ENCODE measurements around the gene DNAH2.

DNAH2 gene

DNA sequence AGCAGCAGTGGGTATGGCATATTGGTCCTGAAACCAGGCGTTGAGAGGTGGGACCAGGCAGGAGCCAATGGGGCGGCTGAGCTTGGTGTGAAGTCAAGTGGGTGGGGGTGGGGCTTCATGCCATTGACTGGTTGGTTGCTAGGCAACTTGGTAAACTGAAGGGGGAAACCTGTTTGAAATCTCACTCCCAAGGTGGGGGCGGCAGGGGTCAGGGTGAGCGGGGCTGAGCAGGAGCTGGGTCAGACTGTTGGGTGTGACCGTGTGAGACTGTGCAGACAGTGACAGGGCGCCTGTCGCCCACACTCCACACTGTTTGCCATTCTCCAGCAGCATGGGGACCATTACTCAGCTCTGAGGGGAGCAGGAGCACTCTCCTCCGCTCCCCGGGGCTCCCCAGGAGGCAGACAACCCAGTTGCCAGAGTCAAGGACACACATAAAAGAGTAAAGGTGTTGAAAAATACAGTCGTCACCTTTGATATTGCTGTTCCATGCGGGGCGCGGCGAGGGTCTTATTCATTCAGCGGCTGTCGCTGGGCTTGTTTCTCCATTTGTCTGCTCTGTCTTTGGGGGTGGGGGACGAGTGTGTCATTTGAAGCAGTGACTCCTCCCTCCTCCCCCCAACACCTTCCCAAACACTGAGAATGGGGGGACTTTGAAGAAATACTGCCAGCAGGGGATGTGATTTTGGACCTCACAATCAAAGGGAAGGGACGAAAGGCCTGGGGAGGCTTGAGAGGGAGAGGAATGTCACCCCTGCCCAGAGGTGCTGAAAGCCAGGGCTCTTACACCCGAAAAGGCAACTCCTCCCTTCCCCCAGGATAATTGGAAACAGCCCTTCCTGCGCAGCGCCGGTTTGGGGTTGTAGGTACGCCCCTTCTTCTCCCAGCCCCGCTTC is 13.7 kb upstream of the DNAH2 start:
- DNase-seq, result no peak

DNA sequence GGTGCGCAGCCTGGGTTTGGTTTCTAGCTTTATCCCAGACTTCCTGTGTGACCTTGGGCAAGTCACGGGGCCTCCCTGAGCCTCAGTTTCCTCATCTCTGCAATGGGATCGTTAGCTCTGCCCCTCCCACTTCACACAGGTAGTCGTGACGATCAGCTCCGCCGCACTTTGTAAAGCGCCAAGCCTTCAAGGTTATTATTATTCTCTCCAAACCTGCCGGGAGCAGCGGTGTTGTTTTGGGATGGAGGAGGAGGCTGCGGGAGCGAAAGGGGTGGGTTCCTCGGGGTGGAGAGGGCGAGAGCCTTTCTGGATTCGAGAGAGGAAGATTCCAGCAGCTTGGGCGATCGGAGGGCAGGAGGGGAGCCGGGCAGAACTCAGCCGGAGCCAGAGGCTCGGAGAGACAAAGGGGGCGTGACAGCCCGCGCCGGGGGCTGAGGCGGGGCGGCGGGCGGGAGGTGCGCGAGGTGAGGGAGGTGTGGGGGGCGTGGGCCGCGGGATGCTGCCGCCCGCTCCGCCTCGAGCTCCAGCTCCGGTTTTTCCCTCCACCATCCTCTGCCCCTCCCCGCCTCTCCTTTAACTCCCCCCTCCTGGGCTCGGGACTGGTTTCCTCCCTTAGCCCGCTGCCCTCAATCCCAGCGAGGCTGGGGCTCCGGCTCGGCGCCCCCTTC is 12.8 kb upstream of the DNAH2 start, which contains the start of gene EFNB3:
TSS of gene EFNB3 (plus strand) at position 602 of the 668 bp plus-strand sequence. CDS start 397 bp downstream, outside the sequence.
- no peak for DNase-seq

DNA sequence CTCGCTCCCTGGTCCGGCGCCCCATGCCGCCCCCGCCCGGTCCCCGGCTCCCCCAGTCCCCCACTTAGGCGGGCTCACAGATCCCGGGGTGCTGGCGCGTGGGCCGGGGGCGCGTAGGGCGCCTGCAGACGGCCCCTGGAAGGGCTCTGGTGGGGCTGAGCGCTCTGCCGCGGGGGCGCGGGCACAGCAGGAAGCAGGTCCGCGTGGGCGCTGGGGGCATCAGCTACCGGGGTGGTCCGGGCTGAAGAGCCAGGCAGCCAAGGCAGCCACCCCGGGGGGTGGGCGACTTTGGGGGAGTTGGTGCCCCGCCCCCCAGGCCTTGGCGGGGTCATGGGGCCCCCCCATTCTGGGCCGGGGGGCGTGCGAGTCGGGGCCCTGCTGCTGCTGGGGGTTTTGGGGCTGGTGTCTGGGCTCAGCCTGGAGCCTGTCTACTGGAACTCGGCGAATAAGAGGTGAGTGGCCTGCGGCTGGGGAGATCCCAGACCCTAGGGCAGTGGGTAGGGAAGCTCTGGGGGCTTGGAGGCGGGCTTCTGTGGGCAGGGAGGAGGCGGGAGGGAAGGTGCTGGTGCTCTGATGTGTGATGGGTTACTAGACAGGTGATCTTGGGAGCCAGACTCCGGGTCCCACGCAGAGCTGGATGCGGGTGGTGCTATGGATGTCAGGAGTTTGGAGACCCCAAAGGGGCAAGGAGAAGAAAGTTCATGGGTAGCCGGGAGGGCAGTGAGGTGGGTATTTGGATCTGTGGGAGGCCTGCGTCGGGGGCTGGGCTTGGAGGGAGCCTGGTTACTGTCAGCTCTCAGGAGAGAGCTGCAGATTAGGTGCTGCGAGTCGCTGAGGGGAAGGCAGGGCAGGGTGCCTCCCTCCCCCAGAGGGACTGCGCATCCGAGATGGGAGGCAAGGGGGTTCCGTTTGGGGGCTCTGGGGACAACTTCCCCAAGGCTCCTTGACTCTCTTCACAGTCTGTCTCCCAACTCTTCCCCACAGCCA is 12.0 kb upstream of the DNAH2 start:
- DNase-seq, result no peak

DNA sequence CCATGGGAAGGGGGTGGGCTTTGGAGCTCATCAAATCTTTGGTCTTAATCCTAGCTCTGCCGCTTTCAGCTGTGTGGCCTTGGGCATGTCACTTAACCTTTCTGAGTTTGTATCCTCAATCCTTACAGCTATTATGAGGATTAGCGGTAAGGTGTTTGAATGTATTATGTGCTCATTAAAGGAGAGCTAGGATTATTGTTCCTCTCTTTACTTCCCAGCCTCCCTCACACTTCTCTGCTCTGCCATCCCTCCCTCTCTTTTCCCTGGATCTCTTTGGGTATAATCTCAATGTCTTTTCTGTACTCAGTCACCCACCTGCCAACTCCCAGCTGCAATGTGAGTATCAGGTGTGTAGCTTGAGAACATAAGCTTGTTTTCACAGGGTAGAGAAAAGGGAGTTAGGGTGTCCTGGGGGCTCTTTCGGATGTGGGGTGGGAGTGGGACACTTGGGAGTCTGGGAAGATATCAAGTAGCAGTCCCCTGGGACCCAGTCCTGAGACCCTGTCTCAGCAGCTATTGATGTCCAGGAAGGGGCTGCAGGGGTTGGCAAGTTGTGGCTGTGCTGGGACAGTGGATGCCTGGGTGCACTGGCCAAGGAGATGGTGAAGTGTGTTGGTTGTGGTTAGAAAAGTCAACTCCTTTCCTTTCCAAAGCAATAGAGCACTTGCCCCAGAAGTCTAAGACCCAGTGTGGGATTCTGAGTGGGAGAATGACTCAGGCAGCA is 10.8 kb upstream of the DNAH2 start:
- DNase-seq, result no peak

DNA sequence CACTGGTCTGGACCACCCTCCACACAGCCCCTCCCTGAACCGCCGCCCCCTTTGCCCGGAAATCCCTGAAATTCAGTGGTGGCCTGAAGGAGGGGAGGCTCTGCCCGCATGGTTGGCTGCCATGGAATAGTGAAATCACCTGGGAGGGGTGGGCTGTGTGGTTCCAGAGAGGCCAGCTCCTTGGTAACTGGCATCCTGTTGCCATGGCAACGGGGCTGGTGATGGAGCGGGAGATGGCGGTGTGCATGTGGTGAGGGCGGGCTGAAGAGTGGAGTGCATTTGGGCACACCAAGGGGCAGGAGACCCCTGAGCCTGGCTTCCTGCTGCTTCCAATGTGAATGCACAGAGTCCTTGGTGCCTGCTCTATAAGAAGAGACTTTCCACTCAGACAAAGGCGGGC is 10.1 kb upstream of the DNAH2 start:
- no peak for DNase-seq

DNA sequence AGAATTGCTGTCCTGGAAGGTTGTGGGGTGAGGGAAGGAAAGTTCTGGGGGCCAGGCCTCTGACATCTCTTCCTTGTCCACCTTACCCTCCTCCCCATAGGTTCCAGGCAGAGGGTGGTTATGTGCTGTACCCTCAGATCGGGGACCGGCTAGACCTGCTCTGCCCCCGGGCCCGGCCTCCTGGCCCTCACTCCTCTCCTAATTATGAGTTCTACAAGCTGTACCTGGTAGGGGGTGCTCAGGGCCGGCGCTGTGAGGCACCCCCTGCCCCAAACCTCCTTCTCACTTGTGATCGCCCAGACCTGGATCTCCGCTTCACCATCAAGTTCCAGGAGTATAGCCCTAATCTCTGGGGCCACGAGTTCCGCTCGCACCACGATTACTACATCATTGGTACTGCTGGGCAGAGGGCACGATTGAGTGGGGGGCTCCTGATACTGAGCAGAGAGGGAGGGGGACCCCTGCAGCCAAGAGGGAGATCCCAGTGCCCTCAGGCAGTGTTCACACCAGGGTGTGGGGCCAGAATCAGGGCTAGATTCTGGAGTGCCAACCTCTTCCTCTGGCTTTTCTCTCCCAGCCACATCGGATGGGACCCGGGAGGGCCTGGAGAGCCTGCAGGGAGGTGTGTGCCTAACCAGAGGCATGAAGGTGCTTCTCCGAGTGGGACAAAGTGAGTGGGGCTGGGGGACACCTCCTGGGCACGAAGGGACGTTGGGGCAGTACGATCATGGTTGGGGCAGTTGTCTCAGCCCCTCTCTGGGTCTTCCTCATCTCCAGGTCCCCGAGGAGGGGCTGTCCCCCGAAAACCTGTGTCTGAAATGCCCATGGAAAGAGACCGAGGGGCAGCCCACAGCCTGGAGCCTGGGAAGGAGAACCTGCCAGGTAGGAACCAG is 9.4 kb upstream of the DNAH2 start:
- no peak for DNase-seq

DNA sequence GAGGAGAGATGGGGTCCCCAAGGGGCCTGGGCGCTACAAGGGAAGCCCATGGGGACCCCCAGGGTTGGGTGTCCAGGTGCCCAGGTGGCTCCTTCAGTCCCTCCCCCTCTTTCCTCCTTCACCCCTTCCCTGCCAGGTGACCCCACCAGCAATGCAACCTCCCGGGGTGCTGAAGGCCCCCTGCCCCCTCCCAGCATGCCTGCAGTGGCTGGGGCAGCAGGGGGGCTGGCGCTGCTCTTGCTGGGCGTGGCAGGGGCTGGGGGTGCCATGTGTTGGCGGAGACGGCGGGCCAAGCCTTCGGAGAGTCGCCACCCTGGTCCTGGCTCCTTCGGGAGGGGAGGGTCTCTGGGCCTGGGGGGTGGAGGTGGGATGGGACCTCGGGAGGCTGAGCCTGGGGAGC is 8.5 kb upstream of the DNAH2 start:
- DNase-seq, result no peak

DNA sequence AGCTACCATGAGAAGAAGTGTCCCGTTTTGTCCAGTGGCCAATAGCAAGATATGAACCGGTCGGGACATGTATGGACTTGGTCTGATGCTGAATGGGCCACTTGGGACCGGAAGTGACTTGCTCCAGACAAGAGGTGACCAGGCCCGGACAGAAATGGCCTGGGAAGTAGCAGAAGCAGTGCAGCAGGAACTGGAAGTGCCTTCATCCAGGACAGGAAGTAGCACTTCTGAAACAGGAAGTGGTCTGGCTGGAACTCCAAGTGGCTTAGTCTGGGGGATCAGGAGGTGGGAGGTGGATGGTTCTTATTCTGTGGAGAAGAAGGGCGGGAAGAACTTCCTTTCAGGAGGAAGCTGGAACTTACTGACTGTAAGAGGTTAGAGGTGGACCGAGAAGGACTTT is 7.2 kb upstream of the DNAH2 start:
- DNase-seq, result no peak

DNA sequence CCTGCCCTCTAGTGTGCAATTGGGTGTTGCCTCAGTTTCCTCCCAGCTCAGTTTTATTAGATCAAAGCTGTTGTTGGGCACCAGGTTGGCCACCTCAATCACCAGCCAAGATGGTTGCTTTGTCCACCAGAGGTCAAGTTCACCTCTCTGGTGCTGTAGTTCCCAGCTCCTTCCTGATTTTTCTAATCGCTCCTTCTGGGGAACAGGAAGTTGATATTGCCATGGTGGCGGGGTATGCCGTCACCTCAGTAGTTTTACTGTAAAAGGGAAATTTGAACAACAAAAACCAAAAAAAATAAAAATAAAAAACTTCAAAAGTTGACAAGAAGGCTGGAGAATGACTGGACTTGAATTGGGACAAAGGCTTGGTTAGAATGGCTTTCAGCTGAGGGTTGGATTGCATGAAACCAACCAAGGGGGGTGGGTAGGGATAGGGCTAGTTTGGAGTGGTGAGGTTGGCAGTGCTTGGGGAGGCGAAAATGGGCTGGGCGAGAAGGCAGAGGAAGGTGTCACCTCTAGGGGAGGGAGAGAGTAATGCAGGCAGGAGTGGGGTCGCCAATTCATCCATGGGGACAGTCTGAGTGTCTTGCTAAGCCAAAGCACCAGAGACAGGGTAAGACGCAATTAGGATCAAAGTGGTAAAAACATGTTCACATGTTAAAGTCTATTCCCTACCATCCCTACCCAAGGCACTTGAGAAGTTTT is 6.3 kb upstream of the DNAH2 start:
- no peak for DNase-seq

DNA sequence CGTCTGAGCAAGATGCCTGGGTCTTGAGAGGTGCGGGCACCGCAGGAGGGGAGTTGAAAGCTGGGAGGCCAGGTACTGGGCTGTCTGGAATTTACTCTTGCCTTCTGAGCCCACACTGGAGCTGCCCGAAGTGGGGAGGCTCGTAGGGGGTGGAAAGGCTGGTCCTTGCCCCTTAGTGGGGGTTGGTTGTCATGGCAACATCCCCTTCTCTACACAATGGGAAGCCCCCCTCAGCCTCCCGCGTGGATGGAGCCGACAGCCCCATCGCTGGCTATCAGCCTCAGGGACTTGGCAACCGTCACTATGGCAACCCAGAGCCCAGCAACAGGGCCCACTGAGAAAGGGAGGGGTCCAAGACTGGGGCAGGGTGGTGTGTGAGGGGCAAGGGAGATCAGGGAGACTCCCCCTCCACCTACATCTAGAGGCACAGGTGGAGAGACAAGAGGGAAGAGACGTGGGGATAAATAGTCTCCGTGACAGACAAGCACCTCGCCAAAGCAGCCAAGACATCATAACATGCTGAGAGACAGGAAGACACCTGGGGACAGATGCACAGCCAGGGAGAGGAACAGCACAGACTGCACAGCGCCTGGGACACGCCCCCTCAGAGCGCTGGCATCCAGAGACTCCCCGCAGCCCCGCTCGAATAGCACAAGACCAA is 5.3 kb upstream of the DNAH2 start:
- DNase-seq, result no peak

DNA sequence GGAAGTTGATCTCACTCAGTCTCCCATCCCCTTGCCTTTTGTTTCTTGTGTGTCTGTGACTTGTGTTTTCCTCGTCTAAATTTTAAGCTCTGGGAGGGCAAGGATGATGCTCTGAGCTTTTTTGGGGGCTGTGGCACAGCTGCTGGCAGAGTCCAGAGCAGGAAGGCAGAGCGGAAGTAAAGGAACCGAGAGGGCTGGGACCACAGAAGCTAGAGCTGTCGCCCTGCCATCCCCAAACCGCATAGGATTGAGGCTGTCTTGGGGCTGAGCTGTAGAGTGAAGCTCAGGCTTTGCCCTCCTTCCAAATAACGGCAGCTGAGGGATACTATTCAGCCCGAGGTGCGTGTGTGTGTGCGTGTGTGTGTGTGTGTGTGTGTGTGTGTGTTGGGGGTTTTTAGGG is 3.8 kb upstream of the DNAH2 start:
- no peak for DNase-seq

DNA sequence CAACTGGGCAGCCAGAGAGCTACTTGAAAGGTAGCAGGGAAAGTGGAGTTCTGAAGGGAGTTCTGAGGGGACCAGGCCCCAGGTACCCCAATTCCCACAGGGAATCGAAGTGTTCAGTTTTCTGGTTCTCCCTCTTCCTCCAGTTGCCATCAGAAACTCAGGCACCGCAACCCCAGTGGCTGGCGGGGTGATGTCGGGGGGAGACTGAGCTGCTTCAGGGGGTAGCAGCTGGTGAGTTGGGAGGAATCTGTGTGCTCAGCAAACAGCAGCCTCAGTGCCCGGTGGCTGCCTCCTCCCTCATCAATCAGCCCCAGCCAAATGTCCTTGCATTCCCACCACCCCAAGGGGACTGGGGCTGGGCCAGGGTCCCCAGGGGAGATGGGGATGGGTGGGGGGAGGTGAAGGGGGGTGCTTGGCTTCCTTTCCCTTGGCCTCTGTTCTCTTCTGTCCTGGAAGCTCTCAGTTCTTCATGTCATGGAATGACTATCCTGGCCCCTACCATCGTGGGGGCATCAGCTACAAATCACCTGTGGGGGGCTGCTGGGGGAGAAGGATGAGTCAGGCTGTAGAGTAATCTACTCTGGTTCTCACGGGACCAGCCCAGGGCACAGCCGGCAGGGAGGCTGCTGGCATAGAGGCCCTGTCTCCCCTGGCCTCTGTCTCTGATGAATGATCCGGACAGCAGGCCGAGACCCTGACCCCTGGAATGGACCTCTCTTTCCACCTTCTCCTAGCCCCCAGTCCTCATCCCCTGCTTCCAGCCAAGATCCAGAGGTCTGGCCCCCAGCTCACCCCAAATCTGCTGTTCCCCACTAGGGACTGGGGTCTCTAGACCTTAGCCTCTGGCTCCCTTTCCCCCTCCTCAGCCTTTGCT is 2.6 kb upstream of the DNAH2 start:
- no peak for DNase-seq

DNA sequence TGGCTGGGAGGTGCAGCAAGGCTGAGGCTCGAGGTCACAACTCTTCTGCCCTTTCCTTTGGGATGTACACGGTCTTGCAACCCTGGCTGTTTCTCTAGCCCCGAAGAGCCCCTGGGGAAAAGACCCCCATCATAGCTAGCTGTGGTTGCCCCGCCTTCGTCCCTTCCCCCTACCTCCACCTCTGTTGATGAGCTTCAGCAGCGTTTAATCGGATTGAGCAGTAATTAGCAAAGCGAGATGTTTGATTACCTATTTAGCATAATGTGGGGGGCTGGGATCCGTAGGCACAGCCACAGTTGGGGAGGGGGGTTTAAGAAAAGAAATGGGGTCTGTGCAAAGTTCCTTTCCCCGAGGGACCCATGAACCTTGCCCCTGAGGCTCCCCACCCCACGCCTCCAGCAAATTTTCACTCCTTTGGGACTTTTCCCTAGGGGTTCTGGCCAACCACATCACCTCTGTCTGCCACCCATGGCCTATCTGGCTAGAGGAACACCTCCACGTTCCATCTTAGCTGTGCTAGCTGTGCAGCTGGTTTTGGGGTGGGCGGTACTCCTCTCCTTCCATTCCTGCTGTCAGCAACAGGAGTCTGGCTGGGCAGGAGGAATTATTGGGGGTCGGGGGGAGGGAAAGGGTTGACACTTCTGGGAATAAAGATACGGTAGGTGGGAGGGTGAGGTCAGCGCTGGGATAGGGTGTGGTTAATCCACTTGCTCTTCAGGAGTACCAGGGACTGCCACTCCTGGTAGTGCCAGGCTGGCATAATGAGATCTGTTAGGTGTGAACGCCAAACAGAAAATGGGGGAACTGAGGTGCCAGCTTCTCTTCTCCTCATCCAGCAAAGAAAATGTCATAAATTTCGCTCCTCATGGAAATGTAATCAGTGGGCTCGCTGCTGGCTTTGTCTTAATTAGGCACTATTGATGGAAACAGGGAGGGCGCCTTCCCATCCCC is 1.3 kb upstream of the DNAH2 start:
- DNase-seq, result no peak

DNA sequence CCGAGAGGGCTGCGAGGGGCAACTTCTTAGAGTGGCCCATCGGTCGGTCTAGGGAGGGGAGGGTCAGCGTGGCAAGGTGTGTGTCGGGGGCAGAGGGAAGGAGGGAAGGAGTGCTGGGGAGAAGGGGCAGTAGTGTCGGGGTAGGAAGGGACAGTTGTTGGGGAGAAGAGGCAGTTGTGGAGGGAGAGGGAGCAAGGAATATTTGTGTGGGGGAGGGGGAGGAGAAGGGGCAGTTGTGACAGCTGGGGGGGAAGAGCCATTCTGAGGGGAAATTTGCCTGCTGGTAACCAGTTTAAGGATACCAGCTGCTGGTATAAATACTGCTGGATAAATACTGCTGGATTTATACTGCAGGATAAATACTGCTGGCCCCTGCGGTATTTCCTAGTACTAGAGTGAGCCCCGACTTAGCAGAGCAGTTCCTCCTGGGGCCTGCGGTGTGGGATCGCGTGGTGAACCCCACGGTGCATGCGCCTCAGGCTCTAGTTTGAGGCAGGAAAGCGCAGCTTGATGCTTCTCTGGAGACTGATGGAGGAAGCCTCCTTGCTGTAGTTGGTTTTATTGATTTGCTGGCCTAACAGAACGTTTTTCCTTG is 309 bp downstream of the DNAH2 start:
- no peak for DNase-seq

DNA sequence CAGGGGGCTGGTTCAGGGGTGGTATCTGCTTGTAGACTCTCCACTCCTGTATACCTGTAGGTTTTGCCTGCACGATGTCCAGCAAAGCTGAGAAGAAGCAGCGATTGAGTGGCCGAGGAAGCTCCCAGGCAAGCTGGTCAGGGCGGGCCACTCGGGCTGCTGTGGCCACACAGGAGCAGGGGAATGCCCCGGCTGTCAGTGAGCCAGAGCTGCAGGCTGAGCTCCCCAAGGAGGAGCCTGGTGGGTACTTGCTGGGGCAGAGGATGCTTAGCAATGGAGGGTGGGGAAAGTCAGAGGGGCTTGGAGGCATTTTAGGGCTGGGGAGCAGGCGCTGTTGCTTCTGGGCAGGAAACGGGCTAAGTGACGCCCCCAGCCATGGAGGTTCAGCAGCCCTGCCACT is 2.1 kb downstream of the DNAH2 start:
- DNase-seq, result no peak

DNA sequence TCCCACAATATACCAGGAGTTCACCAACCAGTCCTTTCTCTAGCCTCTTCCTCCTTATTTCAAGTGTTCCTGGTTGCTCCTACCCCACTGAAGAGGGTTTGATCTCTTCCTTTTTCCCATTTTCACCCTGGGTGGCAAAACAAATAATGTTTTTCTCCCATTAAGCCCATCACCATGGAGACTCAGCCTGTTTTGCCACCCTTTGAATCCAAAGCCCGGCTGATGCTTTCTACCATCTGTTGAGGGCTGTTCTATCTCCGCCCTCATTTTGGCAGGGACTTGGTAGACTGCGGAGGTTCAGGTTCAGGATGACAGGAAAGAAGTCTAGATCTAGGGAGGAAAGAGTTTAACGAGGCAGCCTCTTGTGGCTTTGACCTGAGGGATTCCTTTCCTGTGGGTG is 2.6 kb downstream of the DNAH2 start:
- DNase-seq, result no peak

DNA sequence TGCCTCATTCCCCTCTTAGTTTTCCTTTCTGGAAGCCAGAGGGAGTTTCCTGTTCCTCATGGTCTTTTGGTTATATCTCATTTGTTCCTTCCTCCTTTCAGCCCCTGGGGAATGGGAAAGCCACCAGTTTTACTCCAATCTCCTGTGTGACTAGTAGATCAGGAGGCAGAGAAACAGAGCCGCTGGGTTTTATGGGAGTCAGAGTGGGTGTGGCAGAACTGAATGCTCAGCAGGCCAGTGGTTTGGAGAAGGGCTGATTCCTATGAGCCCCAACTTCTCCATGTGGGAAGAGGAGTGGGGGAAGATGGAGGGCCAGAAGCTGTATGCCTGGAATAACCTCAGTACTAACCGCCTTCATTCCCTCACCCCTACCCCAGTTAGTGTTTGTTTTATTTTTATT is 4.1 kb downstream of the DNAH2 start:
- DNase-seq, result no peak
